Measurements from ENCODE around the gene ZNF514.

- no peak for TF ChIP-seq CTCF (conservative IDR thresholded peaks at IDR 0.05)
- no peak for TF ChIP-seq EZH2 (IDR thresholded peaks at IDR 0.05; ENCODE audit: low read depth)
Measured at GRCh38 chr2:95138702-95139101, 20.9 kb downstream of the ZNF514 start.
